Myocyte (in vitro differentiated cells): ENCODE measurements around the gene KDM6B. TPM values are rescaled to one million over a fixed set of nuclear protein-coding genes. Genes with fewer than 3 reads are reported as not detected.

Experiments
- DNase-seq: peaks from one replicate; pipeline ENCODE4 v3.0.0-alpha.2; 2012; ENCODE audit warnings: low read depth
- total RNA-seq: library from RNA; depleted of rRNA; stranded (reverse); fragments of >200 nt; gene quantifications from 2 replicates; pipeline ENCODE4 v1.2.3, GENCODE V29; 2014

KDM6B gene
- total RNA-seq, 1 donor from 2014 or later = 3.9 TPM

GRCh38 chr17:7822126-7822525, 11.9 kb upstream of the KDM6B start:
- no peak for DNase-seq

GRCh38 chr17:7823581-7824001, 10.4 kb upstream of the KDM6B start:
- DNase-seq = no peak

- DNase-seq = no peak
These were observed 9.7 kb upstream of the KDM6B start for GRCh38 chr17:7824021-7824924.

- DNase-seq = peak; percentile 57
These were observed 8.6 kb upstream of the KDM6B start for GRCh38 chr17:7825206-7825990.

GRCh38 chr17:7830616-7831015, 3.4 kb upstream of the KDM6B start:
- DNase-seq = no peak

- DNase-seq = no peak
These were observed 2.8 kb upstream of the KDM6B start for GRCh38 chr17:7831233-7831632.

- DNase-seq = no peak
These were observed 1.6 kb upstream of the KDM6B start for GRCh38 chr17:7832431-7832830.

- DNase-seq = no peak
These were observed 814 bp upstream of the KDM6B start for GRCh38 chr17:7833011-7833794.

GRCh38 chr17:7834542-7834956, 532 bp downstream of the KDM6B start:
- DNase-seq = peak; percentile 45

- DNase-seq = peak; percentile 99
These were observed 1.2 kb downstream of the KDM6B start for GRCh38 chr17:7834957-7835813.

- DNase-seq = peak; percentile 83
These were observed 2.0 kb downstream of the KDM6B start for GRCh38 chr17:7835814-7836595.

GRCh38 chr17:7836596-7837407, 2.8 kb downstream of the KDM6B start:
- DNase-seq = peak; percentile 97

- no peak for DNase-seq
These were observed 3.5 kb downstream of the KDM6B start for GRCh38 chr17:7837408-7838088.

- DNase-seq = peak; percentile 86
These were observed 4.4 kb downstream of the KDM6B start for GRCh38 chr17:7838090-7839075.

GRCh38 chr17:7839190-7839875, 5.3 kb downstream of the KDM6B start:
- DNase-seq = no peak

- DNase-seq = no peak
These were observed 5.9 kb downstream of the KDM6B start for GRCh38 chr17:7839876-7840261.
